Astrocyte of the cerebellum (primary cell): Measurements from ENCODE around the gene ZNF516.

ENCODE experiments used
- DNase-seq: peaks from one replicate; pipeline ENCODE4 v3.0.0-alpha.2; 2011; ENCODE audit warnings: low read depth
- H3K4me3 ChIP-seq: 2 replicates; pipeline ENCODE4 v1.5.1; 2011; ENCODE audit warnings: mild to moderate bottlenecking, low read depth, low read length, moderate library complexity
- in situ Hi-C: cut with HindIII; loops from 2 replicates; pipeline ENCODE4 v1.10.0; 2017; ENCODE audit warnings: low sequenced_read_pairs
- TF ChIP-seq, protein P1 (sequence below): IDR thresholded peaks from 2 replicates; pipeline ENCODE4 v1.5.1; 2012; ENCODE audit warnings: low read length, low read depth, moderate library complexity, mild to moderate bottlenecking; ENCODE audit errors: missing control alignments

The ZNF516 gene

GRCh38 chr18:76338619-76339245 lies 156.3 kb downstream of the ZNF516 start:
- TF ChIP-seq, protein P1, sequence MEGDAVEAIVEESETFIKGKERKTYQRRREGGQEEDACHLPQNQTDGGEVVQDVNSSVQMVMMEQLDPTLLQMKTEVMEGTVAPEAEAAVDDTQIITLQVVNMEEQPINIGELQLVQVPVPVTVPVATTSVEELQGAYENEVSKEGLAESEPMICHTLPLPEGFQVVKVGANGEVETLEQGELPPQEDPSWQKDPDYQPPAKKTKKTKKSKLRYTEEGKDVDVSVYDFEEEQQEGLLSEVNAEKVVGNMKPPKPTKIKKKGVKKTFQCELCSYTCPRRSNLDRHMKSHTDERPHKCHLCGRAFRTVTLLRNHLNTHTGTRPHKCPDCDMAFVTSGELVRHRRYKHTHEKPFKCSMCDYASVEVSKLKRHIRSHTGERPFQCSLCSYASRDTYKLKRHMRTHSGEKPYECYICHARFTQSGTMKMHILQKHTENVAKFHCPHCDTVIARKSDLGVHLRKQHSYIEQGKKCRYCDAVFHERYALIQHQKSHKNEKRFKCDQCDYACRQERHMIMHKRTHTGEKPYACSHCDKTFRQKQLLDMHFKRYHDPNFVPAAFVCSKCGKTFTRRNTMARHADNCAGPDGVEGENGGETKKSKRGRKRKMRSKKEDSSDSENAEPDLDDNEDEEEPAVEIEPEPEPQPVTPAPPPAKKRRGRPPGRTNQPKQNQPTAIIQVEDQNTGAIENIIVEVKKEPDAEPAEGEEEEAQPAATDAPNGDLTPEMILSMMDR = no peak
- no peak overlapping the region for H3K4me3 ChIP-seq
- DNase-seq = no peak
- in situ Hi-C loops = no loop called here

- TF ChIP-seq, protein P1 = no peak
- H3K4me3 ChIP-seq = no peak overlapping the region
Observed at GRCh38 chr18:76338088-76338487, 157.0 kb downstream of the ZNF516 start.

GRCh38 chr18:76335859-76336640 lies 159.0 kb downstream of the ZNF516 start:
- no peak overlapping the region for H3K4me3 ChIP-seq
- in situ Hi-C loops = no loop called here
- TF ChIP-seq, protein P1 = no peak
- DNase-seq = no peak

More at GRCh38 chr18:76338088-76338487, 157.0 kb downstream of the ZNF516 start:
- in situ Hi-C loops = no loop called here
- no peak for DNase-seq

- no peak overlapping the region for H3K4me3 ChIP-seq
- in situ Hi-C loops = no loop called here
- DNase-seq = no peak
- TF ChIP-seq, protein P1 = no peak
Observed at GRCh38 chr18:76328140-76328539, 166.9 kb downstream of the ZNF516 start.

GRCh38 chr18:76323891-76324290 lies 171.2 kb downstream of the ZNF516 start:
- in situ Hi-C loops = no loop called here
- TF ChIP-seq, protein P1 = no peak
- H3K4me3 ChIP-seq = no peak overlapping the region
- no peak for DNase-seq

DNA sequence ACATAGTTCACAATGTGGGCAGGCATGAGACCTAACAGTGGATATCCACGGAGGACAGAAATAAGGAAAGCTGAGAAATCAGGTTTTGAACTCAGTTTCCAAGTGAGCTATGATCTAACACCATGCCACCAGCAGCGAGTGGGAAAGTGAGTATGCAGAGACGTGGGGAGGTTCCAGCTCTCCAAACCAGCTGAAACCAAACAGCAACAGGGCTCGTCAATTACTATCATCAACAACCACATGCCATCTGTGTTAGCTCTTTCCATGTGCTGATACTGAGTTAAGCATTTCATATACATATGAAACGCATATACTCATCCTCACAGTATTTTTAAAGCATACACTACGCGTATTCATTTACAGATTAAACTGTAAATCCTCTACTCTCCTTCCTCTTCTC lies 172.4 kb downstream of the ZNF516 start:
- DNase-seq = no peak
- TF ChIP-seq, protein P1 = no peak
- in situ Hi-C loops = no loop called here
- H3K4me3 ChIP-seq = no peak overlapping the region
